ENCODE results near the gene TCIRG1. TPM values are rescaled to one million over a fixed set of nuclear protein-coding genes. Genes with fewer than 3 reads are reported as not detected.

Gene TCIRG1
- total and polyA plus RNA-seq, 2 of the 13 experiments (the other 11 are each of a cell fraction or from before 2014, with no cell fraction given): 48.0 to 69.6 TPM

DNA sequence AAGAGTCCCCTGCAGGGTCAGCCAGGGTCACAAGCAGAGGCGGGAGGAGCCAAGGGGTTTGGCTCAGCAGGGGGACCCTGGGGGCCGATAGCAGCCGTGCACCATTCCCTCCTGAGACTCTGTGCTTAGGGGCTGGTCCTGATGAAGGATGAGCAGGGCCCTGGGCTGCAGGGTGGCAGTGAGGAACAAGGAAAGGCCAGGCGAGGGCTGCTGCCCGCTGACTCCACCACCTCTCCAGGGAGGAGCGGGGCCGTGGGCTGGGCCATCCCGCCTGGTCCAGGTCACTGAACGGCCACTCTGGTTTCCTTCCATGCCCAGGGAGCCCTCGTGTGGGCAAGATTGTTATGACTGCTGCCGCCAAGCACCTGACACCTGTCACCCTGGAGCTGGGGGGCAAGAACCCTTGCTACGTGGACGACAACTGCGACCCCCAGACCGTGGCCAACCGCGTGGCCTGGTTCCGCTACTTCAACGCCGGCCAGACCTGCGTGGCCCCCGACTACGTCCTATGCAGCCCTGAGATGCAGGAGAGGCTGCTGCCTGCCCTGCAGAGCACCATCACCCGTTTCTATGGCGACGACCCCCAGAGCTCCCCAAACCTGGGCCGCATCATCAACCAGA lies 17.5 kb upstream of the TCIRG1 start (continued):
- TF ChIP-seq SNAI1 (CRISPR knock-in tag; IDR thresholded peaks at IDR 0.05; ENCODE audit: borderline replicate concordance) (peak; percentile 54; the same call in 1 of the 2 replicates), ZBTB34 (CRISPR knock-in tag; IDR thresholded peaks at IDR 0.05) (no peak), HMGA1 (CRISPR knock-in tag; conservative IDR thresholded peaks at IDR 0.05) (no peak), ZNF235 (CRISPR knock-in tag; IDR thresholded peaks at IDR 0.05; ENCODE audit: borderline replicate concordance) (0 out of 2 replicates have a peak, but pooled peaks have one; percentile 44), ZNF260 (CRISPR knock-in tag; IDR thresholded peaks at IDR 0.05; ENCODE audit: borderline replicate concordance, low read depth) (no peak), ZNF580 (CRISPR knock-in tag; IDR thresholded peaks at IDR 0.05; ENCODE audit: borderline replicate concordance, low read depth) (no peak), ZNF776 (CRISPR knock-in tag; IDR thresholded peaks at IDR 0.05) (0 out of 2 replicates have a peak, but pooled peaks have one; percentile 45), HNRNPK (IDR thresholded peaks at IDR 0.05; ENCODE audit: low read depth, low read length, poor library complexity, severe bottlenecking) (no peak)
- TF ChIP-seq, protein P1, sequence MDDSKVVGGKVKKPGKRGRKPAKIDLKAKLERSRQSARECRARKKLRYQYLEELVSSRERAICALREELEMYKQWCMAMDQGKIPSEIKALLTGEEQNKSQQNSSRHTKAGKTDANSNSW (CRISPR knock-in tag; IDR thresholded peaks at IDR 0.05; ENCODE audit: borderline replicate concordance): no peak
- TF ChIP-seq, protein P2, sequence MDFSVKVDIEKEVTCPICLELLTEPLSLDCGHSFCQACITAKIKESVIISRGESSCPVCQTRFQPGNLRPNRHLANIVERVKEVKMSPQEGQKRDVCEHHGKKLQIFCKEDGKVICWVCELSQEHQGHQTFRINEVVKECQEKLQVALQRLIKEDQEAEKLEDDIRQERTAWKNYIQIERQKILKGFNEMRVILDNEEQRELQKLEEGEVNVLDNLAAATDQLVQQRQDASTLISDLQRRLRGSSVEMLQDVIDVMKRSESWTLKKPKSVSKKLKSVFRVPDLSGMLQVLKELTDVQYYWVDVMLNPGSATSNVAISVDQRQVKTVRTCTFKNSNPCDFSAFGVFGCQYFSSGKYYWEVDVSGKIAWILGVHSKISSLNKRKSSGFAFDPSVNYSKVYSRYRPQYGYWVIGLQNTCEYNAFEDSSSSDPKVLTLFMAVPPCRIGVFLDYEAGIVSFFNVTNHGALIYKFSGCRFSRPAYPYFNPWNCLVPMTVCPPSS (IDR thresholded peaks at IDR 0.05): no peak
- TF ChIP-seq, protein P3, sequence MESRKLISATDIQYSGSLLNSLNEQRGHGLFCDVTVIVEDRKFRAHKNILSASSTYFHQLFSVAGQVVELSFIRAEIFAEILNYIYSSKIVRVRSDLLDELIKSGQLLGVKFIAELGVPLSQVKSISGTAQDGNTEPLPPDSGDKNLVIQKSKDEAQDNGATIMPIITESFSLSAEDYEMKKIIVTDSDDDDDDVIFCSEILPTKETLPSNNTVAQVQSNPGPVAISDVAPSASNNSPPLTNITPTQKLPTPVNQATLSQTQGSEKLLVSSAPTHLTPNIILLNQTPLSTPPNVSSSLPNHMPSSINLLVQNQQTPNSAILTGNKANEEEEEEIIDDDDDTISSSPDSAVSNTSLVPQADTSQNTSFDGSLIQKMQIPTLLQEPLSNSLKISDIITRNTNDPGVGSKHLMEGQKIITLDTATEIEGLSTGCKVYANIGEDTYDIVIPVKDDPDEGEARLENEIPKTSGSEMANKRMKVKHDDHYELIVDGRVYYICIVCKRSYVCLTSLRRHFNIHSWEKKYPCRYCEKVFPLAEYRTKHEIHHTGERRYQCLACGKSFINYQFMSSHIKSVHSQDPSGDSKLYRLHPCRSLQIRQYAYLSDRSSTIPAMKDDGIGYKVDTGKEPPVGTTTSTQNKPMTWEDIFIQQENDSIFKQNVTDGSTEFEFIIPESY (CRISPR knock-in tag; IDR thresholded peaks at IDR 0.05): peak; percentile 80
- TF ChIP-seq, protein P4, sequence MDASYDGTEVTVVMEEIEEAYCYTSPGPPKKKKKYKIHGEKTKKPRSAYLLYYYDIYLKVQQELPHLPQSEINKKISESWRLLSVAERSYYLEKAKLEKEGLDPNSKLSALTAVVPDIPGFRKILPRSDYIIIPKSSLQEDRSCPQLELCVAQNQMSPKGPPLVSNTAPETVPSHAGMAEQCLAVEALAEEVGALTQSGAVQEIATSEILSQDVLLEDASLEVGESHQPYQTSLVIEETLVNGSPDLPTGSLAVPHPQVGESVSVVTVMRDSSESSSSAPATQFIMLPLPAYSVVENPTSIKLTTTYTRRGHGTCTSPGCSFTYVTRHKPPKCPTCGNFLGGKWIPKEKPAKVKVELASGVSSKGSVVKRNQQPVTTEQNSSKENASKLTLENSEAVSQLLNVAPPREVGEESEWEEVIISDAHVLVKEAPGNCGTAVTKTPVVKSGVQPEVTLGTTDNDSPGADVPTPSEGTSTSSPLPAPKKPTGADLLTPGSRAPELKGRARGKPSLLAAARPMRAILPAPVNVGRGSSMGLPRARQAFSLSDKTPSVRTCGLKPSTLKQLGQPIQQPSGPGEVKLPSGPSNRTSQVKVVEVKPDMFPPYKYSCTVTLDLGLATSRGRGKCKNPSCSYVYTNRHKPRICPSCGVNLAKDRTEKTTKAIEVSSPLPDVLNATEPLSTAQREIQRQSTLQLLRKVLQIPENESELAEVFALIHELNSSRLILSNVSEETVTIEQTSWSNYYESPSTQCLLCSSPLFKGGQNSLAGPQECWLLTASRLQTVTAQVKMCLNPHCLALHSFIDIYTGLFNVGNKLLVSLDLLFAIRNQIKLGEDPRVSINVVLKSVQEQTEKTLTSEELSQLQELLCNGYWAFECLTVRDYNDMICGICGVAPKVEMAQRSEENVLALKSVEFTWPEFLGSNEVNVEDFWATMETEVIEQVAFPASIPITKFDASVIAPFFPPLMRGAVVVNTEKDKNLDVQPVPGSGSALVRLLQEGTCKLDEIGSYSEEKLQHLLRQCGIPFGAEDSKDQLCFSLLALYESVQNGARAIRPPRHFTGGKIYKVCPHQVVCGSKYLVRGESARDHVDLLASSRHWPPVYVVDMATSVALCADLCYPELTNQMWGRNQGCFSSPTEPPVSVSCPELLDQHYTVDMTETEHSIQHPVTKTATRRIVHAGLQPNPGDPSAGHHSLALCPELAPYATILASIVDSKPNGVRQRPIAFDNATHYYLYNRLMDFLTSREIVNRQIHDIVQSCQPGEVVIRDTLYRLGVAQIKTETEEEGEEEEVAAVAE (CRISPR knock-in tag; IDR thresholded peaks at IDR 0.05; ENCODE audit: borderline replicate concordance): no peak; the same call in 1 of the 2 replicates
- TF ChIP-seq, protein P5, sequence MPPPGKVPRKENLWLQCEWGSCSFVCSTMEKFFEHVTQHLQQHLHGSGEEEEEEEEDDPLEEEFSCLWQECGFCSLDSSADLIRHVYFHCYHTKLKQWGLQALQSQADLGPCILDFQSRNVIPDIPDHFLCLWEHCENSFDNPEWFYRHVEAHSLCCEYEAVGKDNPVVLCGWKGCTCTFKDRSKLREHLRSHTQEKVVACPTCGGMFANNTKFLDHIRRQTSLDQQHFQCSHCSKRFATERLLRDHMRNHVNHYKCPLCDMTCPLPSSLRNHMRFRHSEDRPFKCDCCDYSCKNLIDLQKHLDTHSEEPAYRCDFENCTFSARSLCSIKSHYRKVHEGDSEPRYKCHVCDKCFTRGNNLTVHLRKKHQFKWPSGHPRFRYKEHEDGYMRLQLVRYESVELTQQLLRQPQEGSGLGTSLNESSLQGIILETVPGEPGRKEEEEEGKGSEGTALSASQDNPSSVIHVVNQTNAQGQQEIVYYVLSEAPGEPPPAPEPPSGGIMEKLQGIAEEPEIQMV (CRISPR knock-in tag; IDR thresholded peaks at IDR 0.05; ENCODE audit: low read depth): no peak

Measured in HepG2 (cell line).